GM12801 (cell line): ENCODE results near the gene RALA.

ENCODE experiments used
- TF ChIP-seq, protein P1 (sequence below): IDR thresholded peaks from one replicate; pipeline ENCODE4 v1.5.1; 2011; ENCODE audit warnings: control low read depth; ENCODE audit not compliant: insufficient read length; ENCODE audit errors: extremely low read depth

The RALA gene

DNA sequence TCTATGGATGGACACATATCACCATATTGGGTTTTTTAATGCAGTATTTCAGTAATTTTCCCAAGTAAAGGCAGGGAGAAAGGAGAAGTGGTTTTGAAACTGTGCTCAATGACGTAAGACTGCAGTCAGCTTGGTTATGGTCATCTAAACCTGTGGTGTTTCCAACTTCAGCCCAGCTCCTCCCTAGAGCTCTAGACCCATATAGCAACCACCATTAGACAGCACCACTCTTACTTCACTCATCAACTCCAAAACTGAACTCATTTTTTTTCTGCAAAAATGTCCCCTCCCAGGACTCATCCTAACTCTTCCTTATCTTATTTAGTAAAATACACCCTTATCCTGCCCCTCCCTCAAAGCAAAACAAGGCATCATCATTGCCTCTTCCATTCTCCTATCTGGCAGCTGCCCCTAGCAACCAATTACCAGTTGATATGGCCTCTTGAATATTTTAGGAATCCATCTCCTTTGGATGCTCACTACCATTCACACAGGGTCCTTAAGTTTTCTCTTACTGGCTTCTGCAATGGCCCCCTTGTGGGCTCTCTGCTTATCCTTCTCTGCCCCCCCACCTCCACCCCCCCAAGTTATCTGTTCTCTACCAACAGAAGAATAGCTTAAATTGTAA is 1.5 kb upstream of the RALA start:
- TF ChIP-seq, protein P1, sequence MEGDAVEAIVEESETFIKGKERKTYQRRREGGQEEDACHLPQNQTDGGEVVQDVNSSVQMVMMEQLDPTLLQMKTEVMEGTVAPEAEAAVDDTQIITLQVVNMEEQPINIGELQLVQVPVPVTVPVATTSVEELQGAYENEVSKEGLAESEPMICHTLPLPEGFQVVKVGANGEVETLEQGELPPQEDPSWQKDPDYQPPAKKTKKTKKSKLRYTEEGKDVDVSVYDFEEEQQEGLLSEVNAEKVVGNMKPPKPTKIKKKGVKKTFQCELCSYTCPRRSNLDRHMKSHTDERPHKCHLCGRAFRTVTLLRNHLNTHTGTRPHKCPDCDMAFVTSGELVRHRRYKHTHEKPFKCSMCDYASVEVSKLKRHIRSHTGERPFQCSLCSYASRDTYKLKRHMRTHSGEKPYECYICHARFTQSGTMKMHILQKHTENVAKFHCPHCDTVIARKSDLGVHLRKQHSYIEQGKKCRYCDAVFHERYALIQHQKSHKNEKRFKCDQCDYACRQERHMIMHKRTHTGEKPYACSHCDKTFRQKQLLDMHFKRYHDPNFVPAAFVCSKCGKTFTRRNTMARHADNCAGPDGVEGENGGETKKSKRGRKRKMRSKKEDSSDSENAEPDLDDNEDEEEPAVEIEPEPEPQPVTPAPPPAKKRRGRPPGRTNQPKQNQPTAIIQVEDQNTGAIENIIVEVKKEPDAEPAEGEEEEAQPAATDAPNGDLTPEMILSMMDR = no peak

- TF ChIP-seq, protein P1 = no peak
Measured at GRCh38 chr7:39622609-39623008, 763 bp upstream of the RALA start.

- TF ChIP-seq, protein P1 = no peak
Measured at GRCh38 chr7:39623732-39624441, 515 bp downstream of the RALA start.

GRCh38 chr7:39624442-39624807 is 1.1 kb downstream of the RALA start:
- TF ChIP-seq, protein P1 = no peak

GRCh38 chr7:39624935-39625694 is 1.7 kb downstream of the RALA start:
- TF ChIP-seq, protein P1 = no peak

- TF ChIP-seq, protein P1 = no peak
Measured at GRCh38 chr7:39631736-39632308, 8.4 kb downstream of the RALA start.
